Breast epithelium (tissue), 4 donors: Measurements from ENCODE around the gene CCP110. TPM values are rescaled to one million over a fixed set of nuclear protein-coding genes. Genes with fewer than 3 reads are reported as not detected.
A peak's percentile ranks its signal among the peaks of the same experiment; 100 is the strongest.

Source experiments
- DNase-seq, 2 donors: peaks; one replicate each; pipeline ENCODE4 v3.0.0-alpha.2; 2019; ENCODE audit warnings: low spot score in 2 of 2
- H3K27ac ChIP-seq, 2 donors: fragments of 200-600 bp; sonication (generic) in 1 of 2; one replicate each; pipeline ENCODE4 v1.5.1; 2016 to 2019; ENCODE audit warnings: mild to moderate bottlenecking in 1 of 2
- H3K27me3 ChIP-seq, 2 donors: fragments of 200-600 bp; sonication (generic) in 1 of 2; one replicate each; pipeline versions ENCODE4 v1.5.1 to v1.6.0; 2017 to 2019; ENCODE audit warnings: control low read depth in 1 of 2, mild to moderate bottlenecking in 1 of 2
- H3K36me3 ChIP-seq: fragments of 200-600 bp; one replicate; pipeline ENCODE4 v1.5.1; 2019
- H3K4me1 ChIP-seq, 2 donors: fragments of 200-600 bp; sonication (generic); one replicate each; pipeline ENCODE4 v1.5.1; 2016 to 2019; ENCODE audit warnings: control low read depth in 1 of 2
- H3K4me3 ChIP-seq, 3 donors: fragments of 200-600 bp; sonication (generic); 1 replicate in 2 of 3; 2 replicates in 1 of 3; pipeline ENCODE4 v1.5.1; 2016 to 2019; ENCODE audit warnings: mild to moderate bottlenecking in 3 of 3, moderate library complexity in 2 of 3
- H3K9me3 ChIP-seq, 2 donors: fragments of 200-600 bp; sonication (generic) in 1 of 2; one replicate each; pipeline ENCODE4 v1.5.1; 2016 to 2019; ENCODE audit warnings: control low read depth in 1 of 2
- CTCF ChIP-seq, 3 donors: fragments of 450-650 bp; IDR thresholded peaks; one replicate each; pipeline ENCODE4 v1.5.1; 2016 to 2017; ENCODE audit warnings: antibody characterized with exemption in 3 of 3, mild to moderate bottlenecking in 3 of 3, moderate library complexity in 3 of 3
- POLR2A ChIP-seq: fragments of 450-650 bp; IDR thresholded peaks from one replicate; pipeline ENCODE4 v1.6.1; 2016; ENCODE audit warnings: antibody characterized with exemption, mild to moderate bottlenecking, moderate library complexity
- POLR2AphosphoS5 ChIP-seq, 3 donors: sonication (generic); formaldehyde crosslinking; IDR thresholded peaks; one replicate each; pipeline ENCODE4 v1.6.1; 2017; ENCODE audit warnings: antibody characterized with exemption in 3 of 3
- intact Hi-C: fragments of 100-400 bp; cut with DNase I; formaldehyde crosslinking; loops from one replicate; pipeline ENCODE4 v1.15.1; 2023; ENCODE audit warnings: low total_unique reads
- total RNA-seq, 3 donors: library from RNA; depleted of rRNA; stranded (reverse); fragments of >200 nt; gene quantifications; one replicate each; pipeline ENCODE4 v1.1.0, GENCODE V29; 2016

CCP110 gene
- total RNA-seq, 3 donors from 2014 or later: 13.9 to 33.5 (median 31.5) TPM

GRCh38 chr16:19521471-19522396 lies 2.0 kb upstream of the CCP110 start, which contains the start of gene GDE1:
GDE1 (minus strand) TSS chr16:19522098; CDS start chr16:19521964, 134 bp downstream.
- no peaks in the 10 kb centered on the region for H3K36me3 ChIP-seq
- H3K27me3 ChIP-seq: no peaks in the 10 kb centered on the region
- intact Hi-C loops: no loop called here
- peak; percentile 90 to 91 for DNase-seq
- peak within 1 kb of the TSS; percentile 74 to 92 (median 79) for H3K4me3 ChIP-seq
- no peaks in the 10 kb centered on the region for H3K9me3 ChIP-seq
- H3K27ac ChIP-seq: peak within 1 kb of the TSS; percentile 91 to 92
- TF ChIP-seq CTCF (IDR thresholded peaks at IDR 0.05) (peak; percentile 15 to 25 (median 24)), POLR2A (peak; percentile 80), POLR2AphosphoS5 (IDR thresholded peaks at IDR 0.05) (peak; percentile 55 to 87 (median 66))
- H3K4me1 ChIP-seq: peaks cover 0 to 4% of the 10 kb centered on the region in 2 donors

- Histone ChIP-seq H3K4me1 (peaks cover 0 to 4% of the 10 kb centered on the region in 2 donors), H3K27ac (peak overlapping the region; percentile 91 to 92)
- intact Hi-C loops: no loop called here
These were observed 1.4 kb upstream of the CCP110 start for GRCh38 chr16:19522397-19522732.

GRCh38 chr16:19522760-19523159 lies 982 bp upstream of the CCP110 start:
- Histone ChIP-seq H3K9me3 (no peaks in the 10 kb centered on the region), H3K4me3 (no peak overlapping the region), H3K27me3 (no peaks in the 10 kb centered on the region), H3K27ac (peak overlapping the region in 1 of 2 donors; percentile 91), H3K4me1 (peaks cover 0 to 4% of the 10 kb centered on the region in 2 donors), H3K36me3 (no peaks in the 10 kb centered on the region)
- no peak for TF ChIP-seq CTCF (IDR thresholded peaks at IDR 0.05)
- no peak for TF ChIP-seq POLR2AphosphoS5 (IDR thresholded peaks at IDR 0.05)
- no peak for TF ChIP-seq POLR2A
- intact Hi-C loops: no loop called here
- no peak for DNase-seq

More at GRCh38 chr16:19522397-19522732, 1.4 kb upstream of the CCP110 start:
- no peaks in the 10 kb centered on the region for H3K27me3 ChIP-seq
- DNase-seq: no peak
- H3K4me3 ChIP-seq: peak overlapping the region in 2 of 3 donors; percentile 79 to 92
- H3K36me3 ChIP-seq: no peaks in the 10 kb centered on the region
- TF ChIP-seq POLR2A (no peak), POLR2AphosphoS5 (IDR thresholded peaks at IDR 0.05) (no peak), CTCF (IDR thresholded peaks at IDR 0.05) (no peak)
- no peaks in the 10 kb centered on the region for H3K9me3 ChIP-seq

GRCh38 chr16:19523184-19523558 lies 571 bp upstream of the CCP110 start:
- peak overlapping the region in 1 of 3 donors; percentile 92 for H3K4me3 ChIP-seq
- no peaks in the 10 kb centered on the region for H3K9me3 ChIP-seq
- intact Hi-C loops: no loop called here
- no peak for TF ChIP-seq POLR2A
- TF ChIP-seq CTCF (IDR thresholded peaks at IDR 0.05): no peak
- no peak for TF ChIP-seq POLR2AphosphoS5 (IDR thresholded peaks at IDR 0.05)
- H3K4me1 ChIP-seq: peaks cover 0 to 4% of the 10 kb centered on the region in 2 donors
- DNase-seq: no peak
- no peaks in the 10 kb centered on the region for H3K27me3 ChIP-seq
- no peaks in the 10 kb centered on the region for H3K36me3 ChIP-seq
- H3K27ac ChIP-seq: no peak overlapping the region

- Histone ChIP-seq H3K4me1 (peaks cover 0 to under 1% of the 10 kb centered on the region in 2 donors), H3K36me3 (no peaks in the 10 kb centered on the region), H3K27ac (peak overlapping the region; percentile 78 to 86), H3K9me3 (no peaks in the 10 kb centered on the region), H3K4me3 (peak overlapping the region; percentile 77 to 95 (median 92)), H3K27me3 (no peaks in the 10 kb centered on the region)
- no peak for DNase-seq
- TF ChIP-seq POLR2AphosphoS5 (IDR thresholded peaks at IDR 0.05) (no peak), POLR2A (no peak), CTCF (IDR thresholded peaks at IDR 0.05) (no peak)
- intact Hi-C loops: no loop called here
These were observed 544 bp downstream of the CCP110 start for GRCh38 chr16:19524356-19524615.
